MG63 (cell line): ENCODE measurements around the gene HEATR3. TPM values are rescaled to one million over a fixed set of nuclear protein-coding genes. Genes with fewer than 3 reads are reported as not detected.

Source experiments
- total RNA-seq: library from RNA; depleted of rRNA; stranded (reverse); fragments of >200 nt; shearing (Covaris generic); gene quantifications from 2 replicates; pipeline ENCODE4 v1.2.3, GENCODE V29; 2014; ENCODE audit warnings: low replicate concordance; rRNA removed

Gene HEATR3
- total RNA-seq, 1 experiment from 2014 or later: 11.5 TPM

Other genes with a start within 250 kb of the HEATR3 start
- gene ZNF423, start 209.9 kb upstream of the HEATR3 start, total RNA-seq: 0.07 TPM in 1 of 2 replicates, not detected in the other
- 16.7 and 20.0 TPM in 2 replicates for gene CNEP1R1, start 40.7 kb upstream of the HEATR3 start, total RNA-seq
- 5.0 and 19.1 TPM in 2 replicates for gene TENT4B, start 87.3 kb downstream of the HEATR3 start, total RNA-seq
- gene ADCY7, start 200.6 kb downstream of the HEATR3 start, total RNA-seq: 21.5 and 28.0 TPM in 2 replicates